CD14-positive monocyte (primary cell): ENCODE measurements around the gene CXCR6. TPM values are rescaled to one million over a fixed set of nuclear protein-coding genes. Genes with fewer than 3 reads are reported as not detected.

Experiments used
- DNase-seq, 3 donors: peaks; one replicate each; pipeline ENCODE4 v3.0.0-alpha.2; 2011 to 2022
- H2AFZ ChIP-seq: 2 replicates; pipeline ENCODE4 v1.6.0; 2012; ENCODE audit warnings: mild to moderate bottlenecking, low read depth, low read length, inconsistent platforms; ENCODE audit not compliant: insufficient read depth, poor library complexity, severe bottlenecking
- H3K27ac ChIP-seq, 2 donors: 1 replicate in 1 of 2; 2 replicates in 1 of 2; pipeline ENCODE4 v1.5.1; 2012 to 2013; ENCODE audit warnings: low read length in 2 of 2, control low read depth in 1 of 2, inconsistent platforms in 1 of 2, low read depth in 1 of 2, mild to moderate bottlenecking in 1 of 2
- H3K27me3 ChIP-seq, 2 donors: one replicate each; pipeline versions ENCODE4 v1.6.0 to v1.6.1; 2011 to 2013; ENCODE audit warnings: low read length in 2 of 2; ENCODE audit not compliant: control insufficient read depth in 2 of 2, insufficient read depth in 2 of 2
- H3K36me3 ChIP-seq, 2 donors: replicated peaks in 1 of 2; 1 replicate in 1 of 2; 2 replicates in 1 of 2; pipeline versions ENCODE4 v1.5.1 to v1.6.1; 2012 to 2013; ENCODE audit warnings: low read length in 2 of 2, control low read depth in 1 of 2, inconsistent platforms in 1 of 2, mild to moderate bottlenecking in 1 of 2; ENCODE audit not compliant: insufficient read depth in 2 of 2, control insufficient read depth in 1 of 2
- H3K4me1 ChIP-seq, 2 donors: 1 replicate in 1 of 2; 2 replicates in 1 of 2; pipeline versions ENCODE4 v1.5.1 to v1.6.1; 2012 to 2013; ENCODE audit warnings: low read length in 2 of 2, control low read depth in 1 of 2, inconsistent platforms in 1 of 2, mild to moderate bottlenecking in 1 of 2, moderate library complexity in 1 of 2; ENCODE audit not compliant: insufficient read depth in 2 of 2, control insufficient read depth in 1 of 2
- H3K4me2 ChIP-seq: replicated peaks from 2 replicates; pipeline ENCODE3; 2012; ENCODE audit warnings: low read length, moderate library complexity, mild to moderate bottlenecking; ENCODE audit not compliant: poor library complexity, severe bottlenecking; ENCODE audit errors: extremely low read depth
- H3K4me3 ChIP-seq, 3 experiments: fragments of 200-600 bp in 1 of 3; sonication (generic) in 1 of 3; replicated peaks in 1 of 3; 1 replicate in 2 of 3; 2 replicates in 1 of 3; pipeline ENCODE4 v1.5.1; 2011 to 2013; ENCODE audit warnings: low read length in 3 of 3, mild to moderate bottlenecking in 3 of 3, control low read depth in 2 of 3, low read depth in 2 of 3, inconsistent platforms in 1 of 3, moderate library complexity in 1 of 3
- H3K79me2 ChIP-seq: 2 replicates; pipeline ENCODE4 v1.6.0; 2012; ENCODE audit warnings: mild to moderate bottlenecking, control low read depth, inconsistent platforms, low read length, moderate library complexity; ENCODE audit not compliant: insufficient read depth
- H3K9ac ChIP-seq: 2 replicates; pipeline ENCODE4 v1.6.0; 2017; ENCODE audit warnings: low read length, mild to moderate bottlenecking; ENCODE audit not compliant: insufficient read depth, poor library complexity, severe bottlenecking
- H3K9me3 ChIP-seq, 2 donors: replicated peaks in 1 of 2; 1 replicate in 1 of 2; 2 replicates in 1 of 2; pipeline versions ENCODE4 v1.5.1 to v1.6.1; 2012 to 2013; ENCODE audit warnings: low read length in 2 of 2, control low read depth in 1 of 2; ENCODE audit not compliant: control insufficient read depth in 1 of 2, insufficient read depth in 1 of 2
- H4K20me1 ChIP-seq: 2 replicates; pipeline ENCODE4 v1.6.0; 2012; ENCODE audit warnings: mild to moderate bottlenecking, low read length, control low read depth, moderate library complexity; ENCODE audit not compliant: insufficient read depth
- H3K27ac Mint-ChIP-seq, 7 donors: one replicate each; pipeline ENCODE4 v1.8.0; 2020; ENCODE audit warnings: mild to moderate bottlenecking in 7 of 7, mixed read lengths in 7 of 7, moderate library complexity in 6 of 7, inconsistent platforms in 2 of 7
- H3K27me3 Mint-ChIP-seq, 3 donors: one replicate each; pipeline ENCODE4 v1.8.0; 2021 to 2022; ENCODE audit warnings: low read depth in 3 of 3, mild to moderate bottlenecking in 3 of 3, mixed read lengths in 3 of 3, moderate library complexity in 3 of 3, inconsistent platforms in 1 of 3
- H3K36me3 Mint-ChIP-seq, 2 donors: one replicate each; pipeline ENCODE4 v1.8.0; 2020; ENCODE audit warnings: mixed read lengths in 2 of 2, inconsistent platforms in 1 of 2, mild to moderate bottlenecking in 1 of 2
- H3K4me1 Mint-ChIP-seq: one replicate; pipeline ENCODE4 v1.8.0; 2020; ENCODE audit warnings: mild to moderate bottlenecking, mixed read lengths
- H3K4me3 Mint-ChIP-seq, 2 donors: one replicate each; pipeline ENCODE4 v1.8.0; 2020; ENCODE audit warnings: mild to moderate bottlenecking in 2 of 2, mixed read lengths in 2 of 2, moderate library complexity in 1 of 2
- H3K9me3 Mint-ChIP-seq, 7 donors: one replicate each; pipeline ENCODE4 v1.8.0; 2020 to 2022; ENCODE audit warnings: mixed read lengths in 7 of 7, mild to moderate bottlenecking in 6 of 7, moderate library complexity in 6 of 7, inconsistent platforms in 2 of 7
- whole genome bisulfite sequencing: methylation state at CpG from one replicate; pipeline ENCODE4 v1.1.5; 2013; ENCODE audit warnings: missing lambda C conversion rate; ENCODE audit not compliant: insufficient coverage; 5-methylcytosine and 5-hydroxymethylcytosine counted together
- intact Hi-C, 2 donors: fragments of 100-400 bp; cut with micrococcal nuclease; formaldehyde crosslinking; loops; one replicate each; pipeline versions ENCODE4 v1.15.0 to v1.15.1; 2023
- polyA plus RNA-seq, 3 donors: library from polyadenylated mRNA; depleted of rRNA in 1 of 3; unstranded in 2 of 3; stranded (reverse) in 1 of 3; fragments of 300-500 nt in 2 of 3; fragments of >200 nt in 1 of 3; fragmentation: Illumina TruSeq in 2 of 3; gene quantifications; 1 replicate in 2 of 3; 2 replicates in 1 of 3; pipeline ENCODE4 v1.2.3, GENCODE V29; 2012 to 2021
- TF ChIP-seq, protein P1 (sequence below): fragments of 200-600 bp; IDR thresholded peaks from one replicate; pipeline ENCODE4 v1.8.0; 2022; ENCODE audit warnings: antibody characterized with exemption, mild to moderate bottlenecking

Gene CXCR6
- polyA plus RNA-seq, 3 donors = 0.10 TPM; not detected in 2

DNA sequence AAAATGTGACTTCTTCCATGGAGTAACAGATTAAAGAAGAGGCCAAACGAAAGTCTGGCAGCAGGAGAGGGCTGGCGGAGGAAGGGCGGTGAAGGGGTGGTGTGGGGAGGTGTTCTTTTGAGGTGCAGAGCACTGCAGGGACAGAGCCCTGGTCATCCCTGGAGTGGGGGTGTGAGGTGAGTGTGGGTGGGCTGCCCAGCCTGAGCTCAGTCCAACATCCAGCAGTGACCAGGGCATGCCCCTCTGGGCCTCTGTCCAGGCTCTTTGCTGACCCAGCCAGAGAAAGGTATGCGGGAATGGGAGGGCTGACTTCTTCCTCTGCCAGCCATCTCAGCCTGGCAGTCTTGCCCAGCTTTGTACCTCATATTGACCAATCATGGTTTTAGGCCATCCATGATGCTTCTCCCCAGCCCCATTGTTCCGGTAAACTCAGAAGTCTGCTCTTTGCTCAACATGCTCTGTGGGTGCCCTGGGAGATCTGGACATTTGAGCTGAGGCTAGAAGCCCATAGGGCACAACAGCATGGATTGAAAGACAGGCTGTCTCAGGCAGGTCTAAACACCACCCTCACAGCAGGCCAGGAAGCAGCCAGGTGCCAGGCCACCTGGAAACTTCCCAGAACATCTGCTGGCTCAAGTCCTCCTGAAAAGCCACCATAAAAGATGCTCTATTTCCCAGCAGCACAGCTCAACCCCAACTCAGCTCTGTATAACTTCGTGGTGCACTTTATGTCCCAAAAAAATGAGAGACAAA lies 25.9 kb upstream of the CXCR6 start:
- H3K36me3 Mint-ChIP-seq = peaks cover 42 to 55% of the 10 kb centered on the region in 2 donors
- no peaks in the 10 kb centered on the region for H3K9me3 Mint-ChIP-seq
- peak overlapping the region in 2 of 7 donors; percentile 33 to 55 for H3K27ac Mint-ChIP-seq
- no peak overlapping the region for H3K4me3 Mint-ChIP-seq
- no peak overlapping the region for H3K27ac ChIP-seq
- DNase-seq = no peak
- H3K36me3 ChIP-seq = peaks cover 37 to 50% of the 10 kb centered on the region in 2 donors
- no peaks in the 10 kb centered on the region for H3K79me2 ChIP-seq
- H3K4me1 Mint-ChIP-seq = peaks cover 7% of the 10 kb centered on the region
- TF ChIP-seq, protein P1, sequence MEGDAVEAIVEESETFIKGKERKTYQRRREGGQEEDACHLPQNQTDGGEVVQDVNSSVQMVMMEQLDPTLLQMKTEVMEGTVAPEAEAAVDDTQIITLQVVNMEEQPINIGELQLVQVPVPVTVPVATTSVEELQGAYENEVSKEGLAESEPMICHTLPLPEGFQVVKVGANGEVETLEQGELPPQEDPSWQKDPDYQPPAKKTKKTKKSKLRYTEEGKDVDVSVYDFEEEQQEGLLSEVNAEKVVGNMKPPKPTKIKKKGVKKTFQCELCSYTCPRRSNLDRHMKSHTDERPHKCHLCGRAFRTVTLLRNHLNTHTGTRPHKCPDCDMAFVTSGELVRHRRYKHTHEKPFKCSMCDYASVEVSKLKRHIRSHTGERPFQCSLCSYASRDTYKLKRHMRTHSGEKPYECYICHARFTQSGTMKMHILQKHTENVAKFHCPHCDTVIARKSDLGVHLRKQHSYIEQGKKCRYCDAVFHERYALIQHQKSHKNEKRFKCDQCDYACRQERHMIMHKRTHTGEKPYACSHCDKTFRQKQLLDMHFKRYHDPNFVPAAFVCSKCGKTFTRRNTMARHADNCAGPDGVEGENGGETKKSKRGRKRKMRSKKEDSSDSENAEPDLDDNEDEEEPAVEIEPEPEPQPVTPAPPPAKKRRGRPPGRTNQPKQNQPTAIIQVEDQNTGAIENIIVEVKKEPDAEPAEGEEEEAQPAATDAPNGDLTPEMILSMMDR = no peak
- intact Hi-C loops = no loop called here
- no peak overlapping the region for H3K4me3 ChIP-seq
- H3K27me3 Mint-ChIP-seq = no peaks in the 10 kb centered on the region
- H3K27me3 ChIP-seq = no peaks in the 10 kb centered on the region
- H3K4me2 ChIP-seq = no peak overlapping the region
- H3K9ac ChIP-seq = no peak overlapping the region
- H3K4me1 ChIP-seq = no peaks in the 10 kb centered on the region
- no peaks in the 10 kb centered on the region for H4K20me1 ChIP-seq
- H3K9me3 ChIP-seq = no peaks in the 10 kb centered on the region
- no peak overlapping the region for H2AFZ ChIP-seq
- WGBS = 90% methylated on average over 3 of the region's 6 CpGs

GRCh38 chr3:45921158-45922038 lies 21.9 kb upstream of the CXCR6 start:
- Histone ChIP-seq H3K4me2 (no peak overlapping the region), H4K20me1 (no peaks in the 10 kb centered on the region), H3K9me3 (no peaks in the 10 kb centered on the region), H2AFZ (no peak overlapping the region), H3K9ac (no peak overlapping the region), H3K4me3 (no peak overlapping the region), H3K27me3 (no peaks in the 10 kb centered on the region), H3K36me3 (peaks cover 59 to 89% of the 10 kb centered on the region in 2 donors), H3K27ac (no peak overlapping the region), H3K79me2 (no peaks in the 10 kb centered on the region), H3K4me1 (no peaks in the 10 kb centered on the region)
- H3K27ac Mint-ChIP-seq = peak overlapping the region in 1 of 7 donors; percentile 15
- peaks cover 72 to 84% of the 10 kb centered on the region in 2 donors for H3K36me3 Mint-ChIP-seq
- H3K4me1 Mint-ChIP-seq = no peaks in the 10 kb centered on the region
- H3K27me3 Mint-ChIP-seq = peaks cover 0 to 1% (median 0%) of the 10 kb centered on the region in 3 donors
- no peak for DNase-seq
- intact Hi-C loops = no loop called here
- H3K9me3 Mint-ChIP-seq = no peaks in the 10 kb centered on the region
- TF ChIP-seq, protein P1 = no peak
- H3K4me3 Mint-ChIP-seq = no peak overlapping the region
- WGBS = 97% methylated on average over 12 of the region's 14 CpGs
